ENCODE measurements around the gene NAV2. TPM values are rescaled to one million over a fixed set of nuclear protein-coding genes. Genes with fewer than 3 reads are reported as not detected.

The NAV2 gene
- total RNA-seq, 1 donor from 2014 or later, result 31.4 TPM

GRCh38 chr11:19680829-19681368 lies 31.7 kb upstream of the NAV2 start:
- no peak overlapping the region for H3K4me3 Mint-ChIP-seq (ENCODE audit: unreplicated experiment)
- H3K36me3 Mint-ChIP-seq (ENCODE audit: unreplicated experiment), result no peaks in the 10 kb centered on the region
- no peaks in the 10 kb centered on the region for H3K27me3 Mint-ChIP-seq (ENCODE audit: unreplicated experiment)
- H3K9me3 Mint-ChIP-seq (ENCODE audit: unreplicated experiment), result no peaks in the 10 kb centered on the region
- DNase-seq (ENCODE audit: extremely low spot score, unreplicated experiment), result no peak
- peaks cover 58% of the 10 kb centered on the region for H3K4me1 Mint-ChIP-seq (ENCODE audit: unreplicated experiment)
- TF ChIP-seq, protein P1, sequence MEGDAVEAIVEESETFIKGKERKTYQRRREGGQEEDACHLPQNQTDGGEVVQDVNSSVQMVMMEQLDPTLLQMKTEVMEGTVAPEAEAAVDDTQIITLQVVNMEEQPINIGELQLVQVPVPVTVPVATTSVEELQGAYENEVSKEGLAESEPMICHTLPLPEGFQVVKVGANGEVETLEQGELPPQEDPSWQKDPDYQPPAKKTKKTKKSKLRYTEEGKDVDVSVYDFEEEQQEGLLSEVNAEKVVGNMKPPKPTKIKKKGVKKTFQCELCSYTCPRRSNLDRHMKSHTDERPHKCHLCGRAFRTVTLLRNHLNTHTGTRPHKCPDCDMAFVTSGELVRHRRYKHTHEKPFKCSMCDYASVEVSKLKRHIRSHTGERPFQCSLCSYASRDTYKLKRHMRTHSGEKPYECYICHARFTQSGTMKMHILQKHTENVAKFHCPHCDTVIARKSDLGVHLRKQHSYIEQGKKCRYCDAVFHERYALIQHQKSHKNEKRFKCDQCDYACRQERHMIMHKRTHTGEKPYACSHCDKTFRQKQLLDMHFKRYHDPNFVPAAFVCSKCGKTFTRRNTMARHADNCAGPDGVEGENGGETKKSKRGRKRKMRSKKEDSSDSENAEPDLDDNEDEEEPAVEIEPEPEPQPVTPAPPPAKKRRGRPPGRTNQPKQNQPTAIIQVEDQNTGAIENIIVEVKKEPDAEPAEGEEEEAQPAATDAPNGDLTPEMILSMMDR (IDR thresholded peaks at IDR 0.05), result no peak
- peak overlapping the region; percentile 93 for H3K27ac Mint-ChIP-seq (ENCODE audit: unreplicated experiment)

GRCh38 chr11:19683141-19683805 lies 29.4 kb upstream of the NAV2 start:
- H3K27me3 Mint-ChIP-seq (ENCODE audit: unreplicated experiment), result peaks cover 3% of the 10 kb centered on the region
- no peaks in the 10 kb centered on the region for H3K36me3 Mint-ChIP-seq (ENCODE audit: unreplicated experiment)
- TF ChIP-seq, protein P1 (IDR thresholded peaks at IDR 0.05), result no peak
- H3K4me3 Mint-ChIP-seq (ENCODE audit: unreplicated experiment), result no peak overlapping the region
- peaks cover 51% of the 10 kb centered on the region for H3K4me1 Mint-ChIP-seq (ENCODE audit: unreplicated experiment)
- H3K9me3 Mint-ChIP-seq (ENCODE audit: unreplicated experiment), result no peaks in the 10 kb centered on the region
- no peak for DNase-seq (ENCODE audit: extremely low spot score, unreplicated experiment)
- peak overlapping the region; percentile 45 for H3K27ac Mint-ChIP-seq (ENCODE audit: unreplicated experiment)

DNA sequence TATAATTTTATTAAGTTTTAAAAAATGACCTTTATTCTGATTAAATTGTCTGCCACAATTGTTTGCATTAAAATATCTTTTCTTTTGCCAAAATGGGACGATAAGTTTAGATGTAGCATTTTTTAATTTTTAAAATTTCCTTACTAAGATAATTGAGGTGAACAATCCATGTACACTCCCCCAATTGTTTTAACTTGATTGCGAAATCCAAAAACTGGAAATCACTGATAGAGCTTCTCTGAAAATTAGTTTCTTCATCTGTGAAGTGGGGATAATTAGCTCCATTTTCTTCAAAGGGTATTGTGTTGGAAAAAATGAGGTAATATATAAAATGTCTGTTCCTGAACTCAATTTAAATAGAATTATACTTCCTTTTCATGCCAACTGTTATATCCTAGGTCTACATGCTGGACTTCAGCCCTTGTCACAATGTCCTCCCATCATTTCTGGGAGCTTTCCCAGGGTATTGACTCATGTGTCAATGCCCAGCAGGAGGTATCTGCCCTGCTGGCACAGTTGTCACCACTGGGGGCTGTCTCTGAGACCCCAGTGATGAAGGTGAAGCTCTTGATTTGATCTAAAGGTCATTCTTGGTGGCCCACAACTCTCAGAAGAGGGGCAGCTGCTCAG lies 28.7 kb upstream of the NAV2 start:
- Mint-ChIP-seq H3K27ac (ENCODE audit: unreplicated experiment) (no peak overlapping the region), H3K27me3 (ENCODE audit: unreplicated experiment) (peaks cover 3% of the 10 kb centered on the region), H3K4me1 (ENCODE audit: unreplicated experiment) (peaks cover 49% of the 10 kb centered on the region), H3K9me3 (ENCODE audit: unreplicated experiment) (no peaks in the 10 kb centered on the region), H3K36me3 (ENCODE audit: unreplicated experiment) (no peaks in the 10 kb centered on the region), H3K4me3 (ENCODE audit: unreplicated experiment) (no peak overlapping the region)
- TF ChIP-seq, protein P1 (IDR thresholded peaks at IDR 0.05), result no peak
- DNase-seq (ENCODE audit: extremely low spot score, unreplicated experiment), result no peak

DNA sequence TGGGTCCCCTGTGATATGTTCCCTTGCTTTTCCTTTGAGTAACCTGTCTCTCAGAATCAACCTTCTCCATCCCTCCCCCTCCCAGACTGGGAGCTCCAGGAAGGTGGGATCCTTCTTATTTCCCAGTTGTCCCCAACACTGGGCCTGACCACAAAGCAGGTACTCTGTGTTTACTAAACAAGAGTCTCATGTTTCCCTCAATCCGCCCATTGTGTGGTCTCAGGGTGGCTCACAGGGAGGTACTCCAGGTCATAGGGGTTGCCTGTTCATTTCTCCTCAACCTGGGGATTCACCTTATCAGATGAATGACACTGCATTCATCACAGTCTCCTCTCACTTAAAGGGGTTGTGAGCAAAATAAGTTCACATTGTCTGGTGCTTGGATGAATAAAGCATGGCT lies 26.4 kb upstream of the NAV2 start:
- Mint-ChIP-seq H3K36me3 (ENCODE audit: unreplicated experiment) (no peaks in the 10 kb centered on the region), H3K27ac (ENCODE audit: unreplicated experiment) (no peak overlapping the region), H3K4me1 (ENCODE audit: unreplicated experiment) (peaks cover 30% of the 10 kb centered on the region), H3K4me3 (ENCODE audit: unreplicated experiment) (no peak overlapping the region), H3K9me3 (ENCODE audit: unreplicated experiment) (no peaks in the 10 kb centered on the region), H3K27me3 (ENCODE audit: unreplicated experiment) (peaks cover 3% of the 10 kb centered on the region)
- TF ChIP-seq, protein P1 (IDR thresholded peaks at IDR 0.05), result no peak
- DNase-seq (ENCODE audit: extremely low spot score, unreplicated experiment), result no peak

DNA sequence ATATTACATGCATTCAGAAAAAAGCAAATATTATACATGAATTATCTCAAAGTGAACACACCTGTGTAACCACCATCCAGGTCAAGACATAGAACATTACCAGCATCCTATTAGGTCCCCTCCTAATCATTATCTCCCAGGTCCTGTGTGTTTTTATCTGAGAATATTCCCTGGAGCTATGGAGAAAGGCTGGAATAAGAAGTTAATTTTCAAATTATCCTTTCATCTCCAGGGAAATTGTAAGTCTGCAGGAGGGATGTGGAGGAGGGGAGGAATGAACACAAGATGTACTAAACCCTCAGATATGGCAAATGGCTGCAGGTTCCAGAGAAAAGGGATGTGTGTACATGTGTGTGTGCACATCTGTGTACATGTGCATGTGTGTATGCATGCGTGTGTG lies 25.2 kb upstream of the NAV2 start:
- Mint-ChIP-seq H3K4me3 (ENCODE audit: unreplicated experiment) (no peak overlapping the region), H3K27me3 (ENCODE audit: unreplicated experiment) (peaks cover 3% of the 10 kb centered on the region), H3K4me1 (ENCODE audit: unreplicated experiment) (peaks cover 19% of the 10 kb centered on the region), H3K27ac (ENCODE audit: unreplicated experiment) (no peak overlapping the region), H3K9me3 (ENCODE audit: unreplicated experiment) (no peaks in the 10 kb centered on the region), H3K36me3 (ENCODE audit: unreplicated experiment) (no peaks in the 10 kb centered on the region)
- DNase-seq (ENCODE audit: extremely low spot score, unreplicated experiment), result no peak
- TF ChIP-seq, protein P1 (IDR thresholded peaks at IDR 0.05), result no peak

Data from osteocyte (in vitro differentiated cells).